Activated effector memory CD4-positive, alpha-beta T cell treated with anti-CD3 and anti-CD28 coated beads, Interleukin-2, amount 50 U/mL, for 16 hours (primary cell): ENCODE results near the gene ENOX2.

Experiments
- DNase-seq: peaks from one replicate; pipeline ENCODE4 v3.0.0-alpha.2; 2020

ENOX2 gene

DNA sequence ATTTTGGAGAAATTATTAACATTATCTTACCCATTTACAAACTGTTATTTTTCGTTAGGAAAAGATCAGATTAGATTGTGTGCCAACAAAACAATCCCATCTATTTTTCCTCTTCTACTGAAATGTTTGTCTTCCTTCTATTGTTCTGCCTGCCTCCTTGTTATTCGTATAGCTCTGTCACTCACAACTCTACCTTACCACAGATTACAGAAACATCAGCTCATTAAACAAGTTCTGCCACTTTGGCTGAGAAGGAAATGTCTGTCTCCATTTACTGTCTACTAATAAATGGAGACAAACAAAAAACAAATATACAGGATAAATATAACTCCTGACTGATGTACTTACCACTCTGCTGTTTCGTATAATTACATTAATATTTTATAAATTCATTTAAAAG is 211.4 kb downstream of the ENOX2 start:
- DNase-seq, result no peak

DNA sequence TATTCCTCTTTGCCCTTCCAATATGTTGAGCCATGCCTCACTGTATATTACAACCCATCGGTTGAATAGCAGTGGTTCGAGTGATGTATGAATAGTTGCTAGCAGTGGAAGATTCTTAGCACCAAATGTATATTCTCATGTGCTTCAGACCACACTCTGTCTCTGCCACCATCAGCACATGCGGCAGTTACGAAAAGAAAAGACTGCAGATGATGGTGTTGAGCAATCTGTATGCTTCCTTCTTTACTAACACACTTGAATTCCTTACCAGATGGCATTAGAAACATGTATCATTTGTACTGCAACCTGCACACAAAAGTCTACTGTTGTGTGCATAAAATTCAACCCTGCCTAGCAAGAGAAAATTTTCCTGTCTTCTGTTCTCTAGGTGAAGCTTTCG is 214.6 kb downstream of the ENOX2 start:
- no peak for DNase-seq

- DNase-seq, result no peak
Measured at GRCh38 chrX:130682990-130683389, 220.0 kb downstream of the ENOX2 start.

GRCh38 chrX:130680164-130681035 is 222.6 kb downstream of the ENOX2 start:
- no peak for DNase-seq

DNA sequence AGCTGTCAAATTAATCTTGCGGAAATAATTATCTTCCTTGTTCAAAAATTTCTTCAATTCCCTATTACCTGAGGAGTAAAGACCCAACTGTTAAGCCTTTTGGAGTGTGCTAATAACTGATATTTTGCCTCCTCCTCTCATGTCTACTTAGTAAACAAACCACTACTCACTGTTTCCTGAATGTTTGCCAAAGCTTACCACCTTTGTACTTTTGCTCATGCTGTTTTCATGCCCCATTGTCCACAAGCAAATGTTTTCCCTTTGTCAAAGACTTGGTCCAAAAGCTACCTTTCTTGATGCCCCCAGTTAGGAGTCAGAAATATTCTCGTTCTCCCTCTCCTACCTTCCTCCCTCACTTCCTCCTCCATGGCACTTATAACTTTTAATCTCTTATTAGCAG is 226.1 kb downstream of the ENOX2 start:
- DNase-seq, result no peak

DNA sequence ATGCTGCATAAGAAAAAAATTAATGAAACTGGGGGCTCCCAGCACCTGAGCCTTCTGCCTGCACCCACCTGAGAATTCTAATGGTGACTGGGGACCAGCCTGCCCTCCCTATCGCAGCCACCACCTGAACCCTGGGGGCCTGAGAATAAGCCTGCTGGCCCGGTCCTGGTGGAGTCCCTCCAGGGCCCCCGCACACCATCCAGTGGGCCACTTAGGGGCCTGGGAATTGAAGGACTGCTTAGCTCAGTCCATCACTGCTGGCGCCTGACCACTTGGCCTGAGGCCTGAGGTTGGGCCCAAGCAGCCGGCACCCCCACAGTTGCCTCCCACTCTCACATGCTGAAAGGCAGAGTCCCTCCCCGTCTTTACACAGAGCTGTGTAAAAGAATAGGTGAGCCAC is 230.8 kb downstream of the ENOX2 start:
- DNase-seq, result no peak

GRCh38 chrX:130669233-130669632 is 233.8 kb downstream of the ENOX2 start:
- DNase-seq, result no peak

DNA sequence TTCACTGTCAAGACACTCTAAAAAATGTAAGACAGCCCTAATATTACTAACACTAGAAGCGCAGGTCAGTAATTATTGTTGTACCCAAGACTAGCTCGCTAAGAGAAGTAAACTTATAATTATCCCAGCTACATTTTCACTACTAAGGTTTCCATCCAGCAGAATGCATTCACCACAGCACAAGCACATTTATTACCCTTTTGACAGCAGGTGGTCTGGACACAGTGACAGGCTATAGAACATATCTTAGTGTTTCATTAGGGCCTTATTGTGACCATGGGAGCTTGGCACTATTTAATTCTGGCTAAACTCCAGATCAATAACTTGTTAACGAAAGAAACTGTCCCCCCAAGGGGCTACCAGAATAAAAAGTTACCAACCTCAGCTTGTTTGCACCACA is 237.7 kb downstream of the ENOX2 start:
- DNase-seq, result no peak

- no peak for DNase-seq
Measured at GRCh38 chrX:130658310-130658709, 244.7 kb downstream of the ENOX2 start.

DNA sequence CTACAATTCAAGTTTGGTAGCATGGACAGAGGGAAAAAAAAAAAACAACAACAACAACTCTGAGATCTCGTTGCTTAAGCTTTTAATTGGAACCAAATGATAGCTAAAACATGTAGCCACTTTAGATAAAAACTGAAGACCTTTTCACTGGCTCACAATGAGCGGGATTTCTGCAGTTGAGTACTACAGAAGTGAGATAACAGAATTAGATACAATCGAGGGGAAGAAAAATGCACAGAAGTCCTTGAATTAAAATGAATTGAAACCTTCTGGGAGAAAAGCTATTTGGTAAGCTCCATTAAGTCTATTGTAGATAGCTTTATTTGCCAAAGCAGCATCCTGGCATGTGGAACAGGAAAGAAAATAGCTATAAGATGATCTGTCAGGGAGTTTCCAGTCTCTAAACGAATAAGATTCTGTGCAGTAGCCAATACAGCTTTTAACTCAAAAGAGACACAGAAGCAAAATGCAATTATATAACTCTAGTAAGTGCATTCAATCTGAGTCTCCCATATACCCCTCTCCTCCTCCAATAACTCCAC is 248.5 kb downstream of the ENOX2 start:
- DNase-seq, result no peak

- DNase-seq, result no peak
Measured at GRCh38 chrX:130652824-130653578, 250.0 kb downstream of the ENOX2 start.

GRCh38 chrX:130649738-130650137 is 253.3 kb downstream of the ENOX2 start:
- no peak for DNase-seq

DNA sequence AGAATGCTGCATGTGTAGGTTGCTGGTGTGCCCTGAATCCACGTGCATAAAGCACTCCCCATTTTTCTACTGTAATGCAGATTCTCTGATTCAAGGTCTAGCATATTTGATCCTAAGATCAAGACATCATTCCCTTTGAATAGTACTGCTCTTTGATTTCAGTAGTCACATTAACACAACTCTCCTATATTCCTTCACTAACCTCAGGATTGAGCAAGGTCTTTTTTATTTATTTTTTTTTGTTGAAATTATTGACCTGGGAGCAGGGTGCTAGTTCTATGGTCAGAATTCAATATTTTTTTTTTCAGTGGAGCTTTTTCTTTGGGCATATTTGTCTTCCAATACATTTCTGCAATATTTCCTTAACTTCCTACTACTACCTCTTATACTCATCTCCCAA is 255.5 kb downstream of the ENOX2 start:
- DNase-seq, result no peak

GRCh38 chrX:130645955-130646583 is 256.9 kb downstream of the ENOX2 start:
- no peak for DNase-seq

DNA sequence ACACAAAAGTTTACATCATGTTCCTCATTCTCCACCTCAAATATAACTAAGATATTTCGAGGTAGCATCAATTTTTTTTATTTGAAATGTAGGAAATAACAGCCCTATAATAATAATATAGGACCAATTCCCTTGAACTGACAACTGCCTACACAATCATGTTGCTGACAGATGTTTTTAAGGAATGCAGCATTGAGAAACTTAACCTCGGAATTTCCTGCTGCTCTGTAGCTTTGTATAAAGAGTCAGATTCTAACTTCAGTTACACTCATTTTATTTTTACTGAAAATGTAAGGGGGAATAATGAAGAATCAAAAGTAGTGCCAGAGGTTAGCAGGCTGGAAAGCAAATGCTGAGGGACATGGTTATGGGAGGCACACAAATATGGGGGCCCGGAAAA is 265.4 kb downstream of the ENOX2 start:
- no peak for DNase-seq

- DNase-seq, result no peak
Measured at GRCh38 chrX:130636277-130636676, 266.7 kb downstream of the ENOX2 start.

DNA sequence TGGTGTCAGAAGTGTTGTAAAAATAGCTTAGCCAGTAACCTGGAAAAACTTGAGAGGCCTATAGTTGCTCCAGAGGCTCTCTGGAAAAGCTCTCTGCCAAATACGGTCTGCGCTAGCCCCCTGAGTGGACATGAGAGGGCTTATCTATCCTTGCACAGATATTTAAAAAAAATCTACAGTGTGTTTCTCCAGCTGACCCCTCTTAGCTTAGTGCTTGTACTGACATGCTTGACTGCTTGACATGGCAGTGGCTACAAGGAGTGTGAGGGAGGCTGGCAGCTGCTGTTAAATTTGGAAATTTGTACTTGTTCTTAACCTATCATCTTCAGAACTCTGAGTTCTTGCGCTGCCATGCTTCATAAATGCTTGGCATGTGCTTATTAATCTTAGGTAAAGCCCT is 272.0 kb downstream of the ENOX2 start:
- no peak for DNase-seq

- no peak for DNase-seq
Measured at GRCh38 chrX:130628516-130628915, 274.5 kb downstream of the ENOX2 start.

GRCh38 chrX:130626521-130626920 is 276.5 kb downstream of the ENOX2 start:
- no peak for DNase-seq

DNA sequence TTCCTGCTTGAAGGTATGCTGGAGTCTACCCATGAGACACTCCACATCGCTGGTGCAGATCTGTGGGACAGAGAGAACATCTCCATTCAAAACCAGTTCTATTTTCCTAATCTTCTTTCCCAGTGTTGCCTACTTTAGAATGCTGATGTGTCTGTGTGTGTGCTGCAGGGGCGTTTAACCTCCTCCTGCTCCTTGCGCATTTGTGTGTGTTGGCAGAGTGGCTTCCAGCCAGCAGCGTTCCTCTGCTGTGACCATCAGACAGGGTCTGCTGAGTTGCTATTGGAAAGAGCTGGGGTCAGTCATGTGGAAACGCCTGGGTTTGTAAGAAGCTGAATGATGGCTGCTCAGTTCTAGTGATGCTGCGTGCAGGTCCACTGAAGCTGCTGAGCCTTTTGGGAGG is 277.6 kb downstream of the ENOX2 start:
- no peak for DNase-seq

GRCh38 chrX:130623518-130623917 is 279.5 kb downstream of the ENOX2 start:
- DNase-seq, result no peak

DNA sequence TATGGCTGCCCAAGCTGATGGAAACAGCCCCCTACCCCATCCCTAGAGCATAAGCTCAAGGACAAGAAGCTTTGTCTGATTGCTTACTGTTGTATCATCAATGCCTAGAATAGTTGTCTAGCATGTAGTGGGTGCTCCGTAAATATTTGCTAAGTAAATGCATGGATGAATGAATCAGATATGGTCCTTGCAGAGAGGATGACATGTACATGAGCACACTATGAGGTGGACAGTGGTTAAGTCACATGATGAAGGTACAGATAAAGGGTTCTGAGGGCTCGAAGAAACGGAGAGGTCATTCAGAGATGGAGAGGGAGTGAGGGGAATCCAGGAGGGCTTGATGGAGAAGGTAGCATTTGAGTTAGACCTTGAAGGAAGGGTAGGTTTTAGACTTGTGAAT is 287.1 kb downstream of the ENOX2 start:
- no peak for DNase-seq

DNA sequence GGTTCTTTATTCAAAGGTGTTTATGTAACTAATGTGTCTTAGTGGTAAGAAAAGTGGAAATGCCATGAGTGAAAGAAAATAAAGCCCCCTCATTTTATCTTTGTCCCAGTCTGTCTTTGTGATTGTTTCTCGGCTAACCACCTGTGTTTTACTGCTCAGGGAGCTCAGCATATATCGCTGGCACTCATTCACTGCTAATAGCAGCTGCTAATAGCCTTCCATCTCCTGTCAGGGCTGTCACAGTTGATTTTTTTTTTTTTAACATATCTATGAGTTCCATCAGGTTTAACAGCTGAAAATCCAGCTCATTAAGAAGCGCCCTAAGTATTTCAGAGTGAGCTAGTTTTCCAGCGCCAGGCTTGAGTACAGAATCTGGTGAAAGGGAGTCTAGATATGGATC is 295.6 kb downstream of the ENOX2 start:
- DNase-seq, result no peak

- DNase-seq, result no peak
Measured at GRCh38 chrX:130606425-130606824, 296.6 kb downstream of the ENOX2 start.
